Activated naive CD4-positive, alpha-beta T cell treated with anti-CD3 and anti-CD28 coated beads, Interleukin-2, amount 10 ng/mL, durations not matched to agents 7 days and 5 days (primary cell): ENCODE measurements around the gene CCDC33.

ENCODE experiments used
- CTCF ChIA-PET: fragments of 350-600 bp; sonication (Branson Sonifier 250); formaldehyde crosslinking; loops from one replicate; lab custom pipeline; 2021; ENCODE audit warnings: antibody characterized with exemption; lab: Charles Lee
- DNase-seq: peaks from one replicate; pipeline ENCODE4 v3.0.0-alpha.2; 2020
- H3K27ac Mint-ChIP-seq: one replicate; pipeline ENCODE4 v1.8.0; 2021; ENCODE audit warnings: mild to moderate bottlenecking, moderate library complexity, mixed read lengths
- H3K27me3 Mint-ChIP-seq: one replicate; pipeline ENCODE4 v1.8.0; 2021; ENCODE audit warnings: mild to moderate bottlenecking, mixed read lengths
- H3K36me3 Mint-ChIP-seq: one replicate; pipeline ENCODE4 v1.8.0; 2021; ENCODE audit warnings: mixed read lengths
- H3K4me1 Mint-ChIP-seq: one replicate; pipeline ENCODE4 v1.8.0; 2021; ENCODE audit warnings: mixed read lengths
- H3K4me3 Mint-ChIP-seq: one replicate; pipeline ENCODE4 v1.8.0; 2021; ENCODE audit warnings: mild to moderate bottlenecking, moderate library complexity, mixed read lengths
- H3K9me3 Mint-ChIP-seq: one replicate; pipeline ENCODE4 v1.8.0; 2021; ENCODE audit warnings: mixed read lengths

Gene CCDC33

GRCh38 chr15:74369756-74370155 lies 133.6 kb downstream of the CCDC33 start:
- no peak for DNase-seq
- Mint-ChIP-seq H3K4me1 (peaks cover 11% of the 10 kb centered on the region), H3K36me3 (no peaks in the 10 kb centered on the region), H3K27ac (no peak overlapping the region), H3K4me3 (no peak overlapping the region), H3K27me3 (peaks cover 83% of the 10 kb centered on the region), H3K9me3 (no peaks in the 10 kb centered on the region)
- CTCF ChIA-PET: interaction anchor here (1.0 to 7.5 kb wide), 3 partner anchors 113 to 263 kb away, joined by 3 to 81 read pairs (median 4); no protein-coding TSS in a partner anchor

DNA sequence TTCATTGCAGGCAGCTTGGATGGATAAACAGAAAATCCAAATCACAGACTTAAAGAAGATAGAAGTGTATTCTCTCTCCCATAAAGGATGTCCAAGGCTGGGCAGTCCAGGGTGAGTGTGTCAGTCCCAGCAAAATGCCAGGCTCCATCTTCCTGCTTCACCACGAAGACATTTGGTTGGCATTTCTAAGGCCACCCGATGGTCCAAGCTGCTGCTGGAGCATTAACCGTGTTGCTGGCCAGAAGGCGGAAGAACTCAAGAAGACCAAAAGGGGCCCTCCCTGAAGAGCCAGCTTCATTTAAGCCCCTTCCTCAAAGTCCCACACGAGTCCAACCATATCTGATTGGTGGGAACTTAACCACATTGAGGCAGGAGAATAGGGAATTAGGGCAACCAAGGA lies 134.3 kb downstream of the CCDC33 start:
- CTCF ChIA-PET: interaction anchor here (1.0 to 9.8 kb wide), 5 partner anchors 68 to 262 kb away, joined by 3 to 145 read pairs (median 4); partner anchors contain the start of gene SEMA7A
- Mint-ChIP-seq H3K36me3 (no peaks in the 10 kb centered on the region), H3K27ac (no peak overlapping the region), H3K27me3 (peaks cover 76% of the 10 kb centered on the region), H3K4me3 (no peak overlapping the region), H3K9me3 (no peaks in the 10 kb centered on the region), H3K4me1 (peaks cover 15% of the 10 kb centered on the region)
- DNase-seq: no peak

GRCh38 chr15:74373056-74373650 lies 137.0 kb downstream of the CCDC33 start:
- H3K4me1 Mint-ChIP-seq: peaks cover 16% of the 10 kb centered on the region
- no peak for DNase-seq
- peak overlapping the region; percentile 81 for H3K4me3 Mint-ChIP-seq
- H3K36me3 Mint-ChIP-seq: no peaks in the 10 kb centered on the region
- CTCF ChIA-PET: interaction anchor here (0.6 to 9.8 kb wide), 13 partner anchors 9 to 398 kb away, joined by 3 to 145 read pairs (median 4); partner anchors contain the start of genes CLK3 and SEMA7A
- no peaks in the 10 kb centered on the region for H3K9me3 Mint-ChIP-seq
- H3K27ac Mint-ChIP-seq: peak overlapping the region; percentile 28
- H3K27me3 Mint-ChIP-seq: peaks cover 49% of the 10 kb centered on the region

DNA sequence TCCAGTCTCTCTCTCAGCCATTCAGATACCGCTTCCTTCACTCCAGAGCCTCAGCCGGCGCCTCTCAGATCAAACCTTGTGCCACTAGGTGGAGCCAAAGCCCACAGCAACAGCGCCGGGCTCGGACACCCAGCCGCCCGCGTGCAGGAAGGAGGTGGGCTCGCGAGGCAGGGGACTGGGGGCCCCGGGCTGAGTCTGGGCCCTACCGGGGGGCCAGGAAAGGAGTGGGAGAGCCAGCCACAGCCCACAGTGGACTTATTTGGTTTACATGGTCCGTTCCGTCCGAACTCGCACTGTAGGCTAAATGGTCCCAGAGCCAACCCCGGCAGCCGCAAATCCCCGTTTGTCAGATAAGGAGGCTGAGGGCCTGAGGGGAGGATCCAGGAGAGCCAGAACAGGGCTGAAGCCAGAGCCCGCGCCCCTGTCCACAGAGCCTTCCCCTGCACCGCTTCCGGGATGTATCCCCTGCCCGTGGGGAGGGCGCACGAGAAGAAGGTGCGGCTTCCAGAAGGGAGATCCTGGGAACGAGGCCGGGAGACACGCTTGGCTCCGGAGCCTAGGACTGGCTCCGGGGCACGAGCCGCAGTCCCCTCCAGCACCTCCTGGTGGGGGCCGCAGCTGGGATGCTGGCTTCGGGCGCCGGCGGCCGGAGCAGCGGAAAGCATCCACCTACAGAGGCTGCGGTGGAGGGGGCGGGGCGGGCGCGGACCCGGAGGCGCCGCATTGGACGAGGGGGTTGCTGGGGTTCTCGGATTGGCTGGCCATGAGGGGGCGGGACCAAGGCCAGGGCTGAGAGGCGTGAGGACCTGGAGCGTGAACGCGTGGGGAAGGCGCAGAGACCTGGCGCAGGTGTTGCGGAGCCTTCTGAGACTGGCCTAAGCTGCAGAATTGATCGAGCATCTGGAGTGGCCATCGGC lies 137.9 kb downstream of the CCDC33 start:
- no peaks in the 10 kb centered on the region for H3K9me3 Mint-ChIP-seq
- no peaks in the 10 kb centered on the region for H3K36me3 Mint-ChIP-seq
- peaks cover 44% of the 10 kb centered on the region for H3K27me3 Mint-ChIP-seq
- peak overlapping the region; percentile 81 for H3K4me3 Mint-ChIP-seq
- peaks cover 22% of the 10 kb centered on the region for H3K4me1 Mint-ChIP-seq
- DNase-seq: peak; percentile 98
- CTCF ChIA-PET: interaction anchor here (0.7 to 9.8 kb wide), 13 partner anchors 8 to 397 kb away, joined by 3 to 145 read pairs (median 3); partner anchors contain the start of genes CLK3 and SEMA7A
- peak overlapping the region; percentile 84 for H3K27ac Mint-ChIP-seq

- CTCF ChIA-PET: interaction anchor here (0.7 to 9.8 kb wide), 10 partner anchors 8 to 258 kb away, joined by 3 to 145 read pairs (median 3); partner anchors contain the start of genes CLK3 and SEMA7A
These were observed 138.6 kb downstream of the CCDC33 start for GRCh38 chr15:74374648-74375302.

DNA sequence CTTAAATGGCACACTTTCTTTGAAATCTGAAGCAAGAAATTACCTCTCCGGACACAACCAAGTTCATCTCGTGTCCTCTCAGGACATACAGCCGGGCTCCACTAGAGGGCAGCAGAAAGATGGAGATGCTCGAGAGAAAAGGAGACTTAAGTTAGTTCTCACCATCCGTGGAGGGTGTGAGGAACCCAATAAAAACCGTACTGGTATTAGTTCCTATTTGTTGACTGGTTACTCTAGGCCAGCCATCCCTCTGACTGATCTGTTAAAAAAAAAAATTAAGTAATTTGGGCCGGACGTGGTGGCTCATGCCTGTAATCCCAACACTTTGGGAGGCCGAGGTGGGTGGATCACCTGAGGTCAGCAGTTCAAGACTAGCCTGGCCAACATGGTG lies 139.2 kb downstream of the CCDC33 start:
- peak; percentile 91 for DNase-seq
- H3K27me3 Mint-ChIP-seq: peaks cover 31% of the 10 kb centered on the region
- H3K27ac Mint-ChIP-seq: no peak overlapping the region
- H3K4me3 Mint-ChIP-seq: peak overlapping the region; percentile 81
- H3K36me3 Mint-ChIP-seq: no peaks in the 10 kb centered on the region
- H3K4me1 Mint-ChIP-seq: peaks cover 31% of the 10 kb centered on the region
- CTCF ChIA-PET: interaction anchor here (0.7 to 9.8 kb wide), 10 partner anchors 9 to 395 kb away, joined by 3 to 145 read pairs (median 6); partner anchors contain the start of genes ARID3B, CLK3 and SEMA7A
- H3K9me3 Mint-ChIP-seq: no peaks in the 10 kb centered on the region

More at GRCh38 chr15:74374648-74375302, 138.6 kb downstream of the CCDC33 start:
- DNase-seq: no peak
- H3K4me3 Mint-ChIP-seq: peak overlapping the region; percentile 81
- peaks cover 36% of the 10 kb centered on the region for H3K27me3 Mint-ChIP-seq
- H3K9me3 Mint-ChIP-seq: no peaks in the 10 kb centered on the region
- H3K27ac Mint-ChIP-seq: no peak overlapping the region
- H3K4me1 Mint-ChIP-seq: peaks cover 30% of the 10 kb centered on the region
- H3K36me3 Mint-ChIP-seq: no peaks in the 10 kb centered on the region

DNA sequence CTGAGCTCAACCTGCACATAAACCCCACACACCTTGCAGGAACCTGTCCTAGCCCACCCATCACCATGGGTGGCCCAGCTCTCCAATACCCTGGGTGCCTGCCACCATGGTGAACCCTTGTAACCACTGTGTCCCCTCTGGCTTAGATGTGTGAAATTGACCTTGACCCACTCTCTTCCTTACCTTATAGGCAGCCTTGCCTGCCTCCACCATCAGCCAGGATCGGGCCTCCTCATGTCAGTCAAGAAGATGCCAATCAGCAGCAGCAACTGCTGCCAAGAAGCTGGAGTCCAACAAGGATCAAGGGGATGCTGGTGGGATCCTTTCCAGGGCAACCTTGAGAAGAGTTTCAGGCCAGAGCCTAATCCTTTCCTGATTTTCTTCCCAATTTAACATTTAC lies 140.1 kb downstream of the CCDC33 start:
- Mint-ChIP-seq H3K4me3 (no peak overlapping the region), H3K27ac (no peak overlapping the region), H3K4me1 (peaks cover 36% of the 10 kb centered on the region)

DNA sequence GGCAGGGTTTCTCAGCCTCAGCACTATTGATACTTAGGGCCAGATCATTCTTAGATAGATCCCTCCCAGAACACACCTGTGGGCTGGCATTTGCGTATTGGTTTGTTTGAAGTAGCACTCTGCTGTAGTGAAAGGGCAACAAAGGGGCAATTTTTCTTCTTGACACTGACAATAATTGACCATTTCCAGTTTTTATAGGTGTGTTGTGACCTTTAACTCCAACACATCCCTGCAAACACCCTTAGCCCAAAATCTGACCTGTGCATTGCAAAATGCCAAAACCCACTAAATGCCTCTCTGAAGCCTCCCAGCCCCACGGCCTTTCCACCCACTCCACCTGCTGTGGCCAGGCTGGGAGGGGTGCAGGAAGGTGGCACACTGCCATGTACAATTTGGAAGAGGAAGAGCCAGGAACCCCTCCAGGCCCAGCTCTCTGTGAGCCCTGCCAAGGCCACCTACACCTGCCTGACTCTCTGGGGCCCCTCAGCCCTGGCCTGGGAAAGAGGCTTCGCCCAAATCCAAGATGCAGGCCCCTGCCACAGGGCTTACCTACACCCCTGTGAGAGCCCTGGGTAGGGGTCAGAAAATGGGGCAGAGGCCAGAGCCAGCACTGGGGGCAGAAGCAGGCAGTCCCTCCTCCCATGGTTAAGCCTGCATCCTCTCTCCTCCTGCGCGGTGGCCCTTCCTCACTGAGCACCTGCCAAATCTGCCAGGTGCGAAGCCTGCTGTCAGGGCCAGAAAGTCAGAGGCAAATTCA lies 140.9 kb downstream of the CCDC33 start:
- no peaks in the 10 kb centered on the region for H3K9me3 Mint-ChIP-seq
- DNase-seq: no peak
- peaks cover 16% of the 10 kb centered on the region for H3K27me3 Mint-ChIP-seq
- CTCF ChIA-PET: interaction anchor here (1.0 to 9.8 kb wide), 10 partner anchors 27 to 256 kb away, joined by 3 to 145 read pairs (median 6); partner anchors contain the start of genes ARID3B, CLK3 and SEMA7A
- no peak overlapping the region for H3K27ac Mint-ChIP-seq
- H3K36me3 Mint-ChIP-seq: no peaks in the 10 kb centered on the region
- H3K4me1 Mint-ChIP-seq: peaks cover 37% of the 10 kb centered on the region
- no peak overlapping the region for H3K4me3 Mint-ChIP-seq

More for the DNA sequence above, 140.1 kb downstream of the CCDC33 start:
- Mint-ChIP-seq H3K27me3 (peaks cover 22% of the 10 kb centered on the region), H3K36me3 (no peaks in the 10 kb centered on the region), H3K9me3 (no peaks in the 10 kb centered on the region)
- no peak for DNase-seq
- CTCF ChIA-PET: interaction anchor here (0.6 to 9.8 kb wide), 14 partner anchors 8 to 394 kb away, joined by 3 to 145 read pairs (median 4); partner anchors contain the start of genes ARID3B, CLK3 and SEMA7A

GRCh38 chr15:74377831-74378766 lies 142.0 kb downstream of the CCDC33 start:
- no peaks in the 10 kb centered on the region for H3K36me3 Mint-ChIP-seq
- DNase-seq: no peak
- no peak overlapping the region for H3K4me3 Mint-ChIP-seq
- CTCF ChIA-PET: interaction anchor here (0.7 to 9.8 kb wide), 8 partner anchors 26 to 427 kb away, joined by 3 to 145 read pairs (median 4); partner anchors contain the start of gene SEMA7A
- H3K27ac Mint-ChIP-seq: no peak overlapping the region
- H3K27me3 Mint-ChIP-seq: peaks cover 7% of the 10 kb centered on the region
- peaks cover 47% of the 10 kb centered on the region for H3K4me1 Mint-ChIP-seq
- H3K9me3 Mint-ChIP-seq: no peaks in the 10 kb centered on the region

DNA sequence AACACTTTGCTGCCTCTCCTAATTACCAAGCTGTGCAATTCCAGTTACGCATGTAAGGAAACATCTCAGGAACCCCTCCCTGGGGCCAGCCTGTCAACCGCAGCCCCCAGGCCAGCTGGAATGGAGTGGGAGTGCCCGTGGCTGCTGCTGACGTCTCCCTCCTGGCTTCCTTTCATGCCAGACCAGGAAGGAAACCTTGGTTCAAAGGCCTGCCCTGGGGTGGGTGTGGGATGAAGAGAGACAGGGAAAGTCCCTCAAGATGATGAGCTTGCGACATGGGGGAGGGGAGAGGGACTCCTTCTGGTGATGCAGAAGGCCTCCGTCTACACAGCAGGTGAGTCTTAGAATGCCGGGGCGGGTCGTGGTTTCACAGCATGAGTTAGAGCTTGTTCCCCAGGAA lies 142.7 kb downstream of the CCDC33 start:
- Mint-ChIP-seq H3K27ac (no peak overlapping the region), H3K4me1 (peaks cover 51% of the 10 kb centered on the region), H3K9me3 (no peaks in the 10 kb centered on the region), H3K36me3 (no peaks in the 10 kb centered on the region), H3K4me3 (no peak overlapping the region), H3K27me3 (no peaks in the 10 kb centered on the region)
- peak; percentile 57 for DNase-seq
- CTCF ChIA-PET: interaction anchor here (0.7 to 9.8 kb wide), 7 partner anchors 10 to 242 kb away, joined by 3 to 145 read pairs (median 4); partner anchors contain the start of gene SEMA7A

DNA sequence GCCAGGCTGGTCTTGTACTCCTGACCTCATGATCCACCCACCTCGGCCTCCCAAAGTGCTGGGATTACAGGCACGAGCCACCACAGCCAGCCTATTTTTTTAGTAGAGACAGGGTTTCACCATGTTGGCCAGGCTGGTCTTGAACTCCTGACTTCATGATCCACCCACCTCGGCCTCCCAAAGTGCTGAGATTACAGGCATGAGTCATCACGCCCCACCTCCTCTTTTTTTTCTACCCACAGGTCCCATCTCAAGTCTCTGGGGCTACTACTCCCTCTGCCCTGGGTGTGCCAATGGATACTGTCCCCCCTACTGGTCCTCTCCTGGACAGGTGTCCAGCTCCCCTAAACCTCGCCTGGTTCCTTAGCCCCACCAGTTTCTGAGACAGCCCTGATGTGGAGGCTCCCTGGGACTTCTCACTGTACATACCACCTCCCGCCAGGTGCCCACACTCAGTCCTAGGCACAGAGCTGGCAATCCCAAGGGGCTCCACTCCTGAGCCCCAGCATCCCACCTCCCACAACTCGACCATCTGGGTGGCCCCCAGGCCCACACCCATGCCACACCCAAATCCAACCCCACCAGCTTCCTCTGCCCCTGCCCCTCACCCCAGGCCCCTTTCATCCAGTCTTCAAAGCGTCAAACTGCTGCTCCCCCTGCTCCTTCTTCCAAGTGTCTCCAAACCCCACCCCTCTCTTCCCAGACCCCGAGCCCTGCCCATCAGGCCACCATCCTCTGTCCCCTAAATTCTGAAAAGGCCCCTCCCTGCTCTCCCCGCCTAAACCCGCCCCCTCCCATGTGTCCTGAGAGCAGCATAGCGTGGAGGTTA lies 144.4 kb downstream of the CCDC33 start:
- Mint-ChIP-seq H3K9me3 (no peaks in the 10 kb centered on the region), H3K4me1 (peaks cover 57% of the 10 kb centered on the region), H3K27ac (no peak overlapping the region), H3K4me3 (no peak overlapping the region), H3K27me3 (no peaks in the 10 kb centered on the region), H3K36me3 (no peaks in the 10 kb centered on the region)
- CTCF ChIA-PET: interaction anchor here (1.0 to 9.8 kb wide), 5 partner anchors 58 to 162 kb away, joined by 3 to 307 read pairs (median 12); partner anchors contain the start of gene SEMA7A
- DNase-seq: no peak
